ENCODE measurements around the gene C17orf113. TPM values are rescaled to one million over a fixed set of nuclear protein-coding genes. Genes with fewer than 3 reads are reported as not detected.

C17orf113 gene
- total RNA-seq, 1 experiment from 2014 or later: 2.3 TPM

- H3K27me3 ChIP-seq (ENCODE audit: insufficient read depth, low read length): no peaks in the 10 kb centered on the region
- no TSS peak for BruUV-seq (replicated peaks)
- no peak overlapping the region for H2AFZ ChIP-seq (ENCODE audit: low read depth, low read length, poor library complexity, severe bottlenecking)
- H4K20me1 ChIP-seq (ENCODE audit: insufficient read depth): no peaks in the 10 kb centered on the region
- H3K4me1 ChIP-seq (ENCODE audit: control insufficient read depth in 1 of 2, insufficient read depth in 2 of 2, low read length in 2 of 2): no peaks in the 10 kb centered on the region
- no peaks in the 10 kb centered on the region for H3K79me2 ChIP-seq (ENCODE audit: insufficient read depth, low read length)
- H3K4me3 ChIP-seq (replicated peaks in 1 of 2; ENCODE audit: low read depth in 1 of 2, low read length in 2 of 2): no peak overlapping the region
- H3K27ac ChIP-seq (ENCODE audit: low read depth, low read length): no peak overlapping the region
- H3K4me2 ChIP-seq (ENCODE audit: low read length): no peak overlapping the region
- intact Hi-C loops (cut with micrococcal nuclease): no loop called here
- no peaks in the 10 kb centered on the region for H3K36me3 ChIP-seq (ENCODE audit: control insufficient read depth in 1 of 2, insufficient read depth in 2 of 2, low read length in 2 of 2)
- H3K9me3 ChIP-seq (ENCODE audit: control insufficient read depth in 1 of 2, insufficient read depth in 1 of 2, low read depth in 1 of 2, low read length in 2 of 2): no peaks in the 10 kb centered on the region
- ATAC-seq (no peak), DNase-seq (ENCODE audit: low read depth, low spot score) (no peak)
- RAD21 ChIA-PET (ENCODE audit: low non-redundant PET in 1 of 2, low total read pairs in 2 of 2, uncharacterized antibody in 2 of 2, unreplicated experiment in 2 of 2): no interaction called here
- H3K9ac ChIP-seq (ENCODE audit: low read length): no peak overlapping the region
- CTCF ChIA-PET: no interaction called here
- TF ChIP-seq CBX3 (IDR thresholded peaks at IDR 0.05; ENCODE audit: low read depth) (no peak), JUND (IDR thresholded peaks at IDR 0.05) (no peak)
- H3K9me2 ChIP-seq (ENCODE audit: insufficient read depth): no peaks in the 10 kb centered on the region
- POLR2A ChIA-PET: no interaction called here
These were observed 44.1 kb upstream of the C17orf113 start for GRCh38 chr17:42094375-42095069.

GRCh38 chr17:42092939-42093338 lies 42.5 kb upstream of the C17orf113 start:
- ChIA-PET CTCF (interaction anchor here (1.3 to 2.6 kb wide), 2 partner anchors 8 to 11 kb away, joined by 5 to 15 read pairs; no protein-coding TSS in a partner anchor), RAD21 (ENCODE audit: low non-redundant PET in 1 of 2, low total read pairs in 2 of 2, uncharacterized antibody in 2 of 2, unreplicated experiment in 2 of 2) (no interaction called here), POLR2A (no interaction called here)
- BruUV-seq (replicated peaks): no TSS peak
- DNase-seq (ENCODE audit: low read depth, low spot score) (no peak), ATAC-seq (no peak)
- Histone ChIP-seq H3K9me3 (ENCODE audit: control insufficient read depth in 1 of 2, insufficient read depth in 1 of 2, low read depth in 1 of 2, low read length in 2 of 2) (no peaks in the 10 kb centered on the region), H4K20me1 (ENCODE audit: insufficient read depth) (no peaks in the 10 kb centered on the region), H3K4me2 (ENCODE audit: low read length) (no peak overlapping the region), H3K36me3 (ENCODE audit: control insufficient read depth in 1 of 2, insufficient read depth in 2 of 2, low read length in 2 of 2) (no peaks in the 10 kb centered on the region), H3K79me2 (ENCODE audit: insufficient read depth, low read length) (no peaks in the 10 kb centered on the region), H3K27ac (ENCODE audit: low read depth, low read length) (no peak overlapping the region), H3K9me2 (ENCODE audit: insufficient read depth) (no peaks in the 10 kb centered on the region), H3K27me3 (ENCODE audit: insufficient read depth, low read length) (no peaks in the 10 kb centered on the region), H2AFZ (ENCODE audit: low read depth, low read length, poor library complexity, severe bottlenecking) (no peak overlapping the region), H3K4me3 (replicated peaks in 1 of 2; ENCODE audit: low read depth in 1 of 2, low read length in 2 of 2) (no peak overlapping the region), H3K4me1 (ENCODE audit: control insufficient read depth in 1 of 2, insufficient read depth in 2 of 2, low read length in 2 of 2) (peaks cover 7 to 10% of the 10 kb centered on the region in 2 experiments; a peak in 3 of 4 replicates), H3K9ac (ENCODE audit: low read length) (no peak overlapping the region)
- intact Hi-C loops (cut with micrococcal nuclease): no loop called here
- TF ChIP-seq ELF1 (IDR thresholded peaks at IDR 0.05; ENCODE audit: borderline replicate concordance, low read depth) (no peak), REST (IDR thresholded peaks at IDR 0.05; ENCODE audit: low read depth) (no peak), POLR2AphosphoS5 (IDR thresholded peaks at IDR 0.05; ENCODE audit: low read depth, low read length) (no peak), CEBPB (IDR thresholded peaks at IDR 0.05; ENCODE audit: low read depth) (no peak), CTCF (IDR thresholded peaks at IDR 0.05 in 2 of 3, conservative IDR thresholded peaks at IDR 0.05 in 1 of 3; ENCODE audit: borderline replicate concordance in 1 of 3, insufficient read depth in 1 of 3, low read depth in 2 of 3, low read length in 2 of 3) (no peak), ZNF274 (IDR thresholded peaks at IDR 0.05; ENCODE audit: low read depth, low read length) (no peak), TCF7L2 (IDR thresholded peaks at IDR 0.05; ENCODE audit: borderline replicate concordance, extremely low read depth, insufficient read depth, insufficient read length) (no peak), MAX (IDR thresholded peaks at IDR 0.05) (no peak), SP1 (IDR thresholded peaks at IDR 0.05; ENCODE audit: low read depth) (no peak)

Measured in HCT116 (cell line).